Upper lobe of right lung (tissue), 1 donor: Measurements from ENCODE around the gene TATDN2. TPM values are rescaled to one million over a fixed set of nuclear protein-coding genes. Genes with fewer than 3 reads are reported as not detected.

Experiments
- ATAC-seq: fragments of 200-7000 bp; cut with Tn5 transposase; one replicate; pipeline ENCODE4 v1.9.1; 2020; ENCODE audit warnings: mild to moderate bottlenecking, moderate library complexity
- DNase-seq: peaks from one replicate; pipeline ENCODE4 v3.0.0-alpha.2; 2020
- H3K27ac ChIP-seq: fragments of 200-600 bp; one replicate; pipeline ENCODE4 v1.8.0; 2022
- H3K27me3 ChIP-seq: fragments of 200-600 bp; one replicate; pipeline ENCODE4 v1.8.0; 2022; ENCODE audit warnings: mild to moderate bottlenecking
- H3K36me3 ChIP-seq: fragments of 200-600 bp; one replicate; pipeline ENCODE4 v1.8.0; 2022
- H3K4me1 ChIP-seq: fragments of 200-600 bp; one replicate; pipeline ENCODE4 v1.8.0; 2022
- H3K4me3 ChIP-seq: fragments of 200-600 bp; one replicate; pipeline ENCODE4 v1.8.0; 2022; ENCODE audit warnings: mild to moderate bottlenecking
- H3K9me3 ChIP-seq: fragments of 200-600 bp; one replicate; pipeline ENCODE4 v1.8.0; 2022
- CTCF ChIP-seq: fragments of 200-600 bp; IDR thresholded peaks from one replicate; pipeline ENCODE4 v1.8.0; 2022; ENCODE audit warnings: antibody characterized with exemption
- intact Hi-C: fragments of 100-400 bp; cut with DNase I; formaldehyde crosslinking; loops from one replicate; pipeline ENCODE4 v1.11.0; 2022
- total RNA-seq: library from RNA; stranded (reverse); fragmentation: NEBNext Ultra II Directional; extraction: Animal tissue kit (Norgen Biotek cat#: 25700); gene quantifications from one replicate; pipeline ENCODE4 v1.2.1, GENCODE V29; 2021
- donor health status: DM: no; HTN: yes; CAD: no; lungs with severe emphysema.

Gene TATDN2
- total RNA-seq, 1 donor from 2014 or later, result 32.3 TPM

- H3K36me3 ChIP-seq, result peaks cover 49% of the 10 kb centered on the region
- no peak for ATAC-seq
Observed at GRCh38 chr3:10285272-10286132, 37.2 kb downstream of the TATDN2 start.

GRCh38 chr3:10286133-10286524, 37.9 kb downstream of the TATDN2 start:
- H3K27me3 ChIP-seq, result no peaks in the 10 kb centered on the region
- no peak for TF ChIP-seq CTCF
- H3K27ac ChIP-seq, result no peak overlapping the region

More at GRCh38 chr3:10285272-10286132, 37.2 kb downstream of the TATDN2 start:
- no peaks in the 10 kb centered on the region for H3K27me3 ChIP-seq
- DNase-seq, result no peak
- no peaks in the 10 kb centered on the region for H3K9me3 ChIP-seq
- no peak overlapping the region for H3K4me3 ChIP-seq
- TF ChIP-seq CTCF, result no peak
- intact Hi-C loops, result no loop called here
- H3K4me1 ChIP-seq, result no peaks in the 10 kb centered on the region
- H3K27ac ChIP-seq, result no peak overlapping the region

GRCh38 chr3:10286596-10287295, 38.5 kb downstream of the TATDN2 start:
- Histone ChIP-seq H3K27ac (no peak overlapping the region), H3K36me3 (peaks cover 47% of the 10 kb centered on the region)
- intact Hi-C loops, result no loop called here

More at GRCh38 chr3:10286133-10286524, 37.9 kb downstream of the TATDN2 start:
- ATAC-seq, result no peak
- no peaks in the 10 kb centered on the region for H3K9me3 ChIP-seq
- intact Hi-C loops, result no loop called here
- DNase-seq, result no peak
- H3K4me3 ChIP-seq, result no peak overlapping the region
- peaks cover 49% of the 10 kb centered on the region for H3K36me3 ChIP-seq
- H3K4me1 ChIP-seq, result no peaks in the 10 kb centered on the region

GRCh38 chr3:10287936-10288574, 39.8 kb downstream of the TATDN2 start:
- no peak for ATAC-seq
- Histone ChIP-seq H3K27ac (no peak overlapping the region), H3K9me3 (no peaks in the 10 kb centered on the region), H3K36me3 (peaks cover 35% of the 10 kb centered on the region), H3K4me3 (no peak overlapping the region), H3K4me1 (no peaks in the 10 kb centered on the region), H3K27me3 (no peaks in the 10 kb centered on the region)
- no peak for TF ChIP-seq CTCF
- DNase-seq, result no peak
- intact Hi-C loops, result no loop called here

More at GRCh38 chr3:10286596-10287295, 38.5 kb downstream of the TATDN2 start:
- H3K27me3 ChIP-seq, result no peaks in the 10 kb centered on the region
- no peak for TF ChIP-seq CTCF
- DNase-seq (no peak), ATAC-seq (no peak)
- H3K9me3 ChIP-seq, result no peaks in the 10 kb centered on the region
- no peak overlapping the region for H3K4me3 ChIP-seq
- H3K4me1 ChIP-seq, result no peaks in the 10 kb centered on the region

- Histone ChIP-seq H3K27me3 (no peaks in the 10 kb centered on the region), H3K4me3 (no peak overlapping the region), H3K9me3 (no peaks in the 10 kb centered on the region), H3K4me1 (no peaks in the 10 kb centered on the region), H3K27ac (no peak overlapping the region), H3K36me3 (peaks cover 30% of the 10 kb centered on the region)
- intact Hi-C loops, result no loop called here
- ATAC-seq, result no peak
- peak; percentile 40 for DNase-seq
- no peak for TF ChIP-seq CTCF
Observed at GRCh38 chr3:10288575-10288960, 40.3 kb downstream of the TATDN2 start.
